GM21737 (cell line): ENCODE data around the gene MEGF11.

Experiments
- ATAC-seq: cut with Tn5 transposase; IDR thresholded peaks from one replicate; pipeline ENCODE4 v1.9.1; 2021; ENCODE audit warnings: mild to moderate bottlenecking, moderate library complexity; ENCODE audit not compliant: unreplicated experiment

Gene MEGF11

GRCh38 chr15:66041276-66041675, 212.3 kb downstream of the MEGF11 start:
- ATAC-seq = no peak

- ATAC-seq = no peak
Measured at GRCh38 chr15:66040211-66040892, 213.2 kb downstream of the MEGF11 start.

GRCh38 chr15:66039117-66039871, 214.3 kb downstream of the MEGF11 start:
- no peak for ATAC-seq

GRCh38 chr15:66038387-66039116, 215.0 kb downstream of the MEGF11 start:
- no peak for ATAC-seq

GRCh38 chr15:66036859-66037258, 216.7 kb downstream of the MEGF11 start:
- no peak for ATAC-seq

GRCh38 chr15:66035901-66036300, 217.6 kb downstream of the MEGF11 start:
- ATAC-seq = no peak

GRCh38 chr15:66033143-66033542, 220.4 kb downstream of the MEGF11 start:
- ATAC-seq = no peak

- no peak for ATAC-seq
Measured at GRCh38 chr15:66032006-66032405, 221.5 kb downstream of the MEGF11 start.

GRCh38 chr15:66030650-66031049, 222.9 kb downstream of the MEGF11 start:
- ATAC-seq = no peak

- no peak for ATAC-seq
Measured at GRCh38 chr15:66029650-66030049, 223.9 kb downstream of the MEGF11 start.

GRCh38 chr15:66027268-66027805, 226.2 kb downstream of the MEGF11 start:
- ATAC-seq = no peak

- no peak for ATAC-seq
Measured at GRCh38 chr15:66025972-66026371, 227.6 kb downstream of the MEGF11 start.

GRCh38 chr15:66025015-66025452, 228.5 kb downstream of the MEGF11 start:
- no peak for ATAC-seq

- no peak for ATAC-seq
Measured at GRCh38 chr15:66024116-66024515, 229.4 kb downstream of the MEGF11 start.

GRCh38 chr15:66023311-66023972, 230.1 kb downstream of the MEGF11 start:
- no peak for ATAC-seq

- no peak for ATAC-seq
Measured at GRCh38 chr15:66022163-66022525, 231.4 kb downstream of the MEGF11 start.

GRCh38 chr15:66021496-66022162, 231.9 kb downstream of the MEGF11 start:
- no peak for ATAC-seq

GRCh38 chr15:66019826-66020398, 233.6 kb downstream of the MEGF11 start:
- ATAC-seq = no peak

- no peak for ATAC-seq
Measured at GRCh38 chr15:66019368-66019767, 234.2 kb downstream of the MEGF11 start.

GRCh38 chr15:66018488-66018797, 235.1 kb downstream of the MEGF11 start:
- ATAC-seq = no peak
